Skin epidermis (tissue), 12 donors: ENCODE measurements around the gene RACK1.

Experiments
- H3K27ac ChIP-seq, 21 experiments: fragments of 200-600 bp; sonication (generic) in 11 of 21; one replicate each; pipeline ENCODE4 v1.5.0; 2020; ENCODE audit warnings: mild to moderate bottlenecking in 3 of 21, inconsistent platforms in 2 of 21, moderate library complexity in 2 of 21
- H3K4me3 ChIP-seq, 7 experiments: fragments of 200-600 bp; sonication (generic) in 2 of 7; one replicate each; pipeline ENCODE4 v1.5.0; 2020; ENCODE audit warnings: inconsistent platforms in 2 of 7, mild to moderate bottlenecking in 2 of 7, moderate library complexity in 1 of 7

The RACK1 gene

GRCh38 chr5:181260720-181261319, 17.1 kb upstream of the RACK1 start, which contains the start of gene TRIM52:
Gene TRIM52, minus strand, starts transcription at chr5:181261143. Its CDS starts 330 bp downstream, at chr5:181260813.
- peak within 1 kb of the TSS; percentile 76 to 91 (median 88) for H3K4me3 ChIP-seq
- H3K27ac ChIP-seq = peak within 1 kb of the TSS; percentile 95 to 100 (median 100)

GRCh38 chr5:181259974-181260719, 16.4 kb upstream of the RACK1 start:
- Histone ChIP-seq H3K27ac (peak overlapping the region in 20 of 21 experiments; percentile 98 to 100 (median 100)), H3K4me3 (peak overlapping the region; percentile 76 to 91 (median 88))

- peak overlapping the region; percentile 4 to 89 (median 85) for H3K4me3 ChIP-seq
- peak overlapping the region in 3 of 21 experiments; percentile 99 to 100 (median 100) for H3K27ac ChIP-seq
These were observed 15.6 kb upstream of the RACK1 start for GRCh38 chr5:181259283-181259682.

- no peak overlapping the region for H3K27ac ChIP-seq
- peak overlapping the region in 1 of 7 experiments; percentile 89 for H3K4me3 ChIP-seq
These were observed 14.9 kb upstream of the RACK1 start for GRCh38 chr5:181258576-181258975.

GRCh38 chr5:181255836-181256578, 12.3 kb upstream of the RACK1 start:
- no peak overlapping the region for H3K4me3 ChIP-seq
- no peak overlapping the region for H3K27ac ChIP-seq

- Histone ChIP-seq H3K4me3 (no peak overlapping the region), H3K27ac (no peak overlapping the region)
These were observed 11.6 kb upstream of the RACK1 start for GRCh38 chr5:181255276-181255675.

- Histone ChIP-seq H3K27ac (peak overlapping the region in 15 of 21 experiments; percentile 5 to 98 (median 94)), H3K4me3 (peak overlapping the region in 6 of 7 experiments; percentile 53 to 80 (median 66))
These were observed 4.6 kb upstream of the RACK1 start for GRCh38 chr5:181248277-181248676.

GRCh38 chr5:181246276-181247049, 2.8 kb upstream of the RACK1 start:
- peak overlapping the region; percentile 53 to 80 (median 69) for H3K4me3 ChIP-seq
- peak overlapping the region; percentile 73 to 98 (median 94) for H3K27ac ChIP-seq

GRCh38 chr5:181245427-181246275, 1.9 kb upstream of the RACK1 start:
- H3K27ac ChIP-seq = peak overlapping the region; percentile 64 to 98 (median 94)
- H3K4me3 ChIP-seq = peak overlapping the region; percentile 53 to 80 (median 69)

- Histone ChIP-seq H3K4me3 (peak overlapping the region; percentile 53 to 89 (median 73)), H3K27ac (peak overlapping the region; percentile 50 to 98 (median 93))
These were observed 615 bp downstream of the RACK1 start for GRCh38 chr5:181243018-181243563.

- H3K4me3 ChIP-seq = peak overlapping the region; percentile 53 to 89 (median 73)
These were observed 1.7 kb downstream of the RACK1 start for GRCh38 chr5:181242031-181242451.

GRCh38 chr5:181241393-181241975, 2.2 kb downstream of the RACK1 start:
- H3K4me3 ChIP-seq = peak overlapping the region in 4 of 7 experiments; percentile 53 to 89 (median 70)
- peak overlapping the region in 10 of 21 experiments; percentile 3 to 98 (median 89) for H3K27ac ChIP-seq

More at GRCh38 chr5:181242031-181242451, 1.7 kb downstream of the RACK1 start:
- peak overlapping the region in 14 of 21 experiments; percentile 23 to 98 (median 94) for H3K27ac ChIP-seq

GRCh38 chr5:181239062-181239663, 4.5 kb downstream of the RACK1 start:
- Histone ChIP-seq H3K4me3 (no peak overlapping the region), H3K27ac (no peak overlapping the region)

- no peak overlapping the region for H3K27ac ChIP-seq
- H3K4me3 ChIP-seq = no peak overlapping the region
These were observed 5.8 kb downstream of the RACK1 start for GRCh38 chr5:181237729-181238385.

GRCh38 chr5:181236954-181237641, 6.6 kb downstream of the RACK1 start:
- H3K4me3 ChIP-seq = no peak overlapping the region
- H3K27ac ChIP-seq = no peak overlapping the region

- Histone ChIP-seq H3K27ac (no peak overlapping the region), H3K4me3 (no peak overlapping the region)
These were observed 7.2 kb downstream of the RACK1 start for GRCh38 chr5:181236471-181236870.
